Measurements from ENCODE around the gene HSBP1L1. TPM values are rescaled to one million over a fixed set of nuclear protein-coding genes. Genes with fewer than 3 reads are reported as not detected.
"Not testable (repeated sequence)": the region's sequence is repeated elsewhere in the genome, so short reads cannot be mapped to it uniquely, and the experiment has no call there.

Gene HSBP1L1
- total RNA-seq, 3 donors from 2014 or later, result 33.8 to 73.7 (median 68.4) TPM

GRCh38 chr18:80004600-80005342 lies 40.3 kb downstream of the HSBP1L1 start:
- no peaks in the 10 kb centered on the region for H3K36me3 ChIP-seq (ENCODE audit: low read depth)
- no peak for DNase-seq
- H3K4me1 ChIP-seq (ENCODE audit: low read depth), result no peaks in the 10 kb centered on the region
- intact Hi-C loops (cut with DNase I, micrococcal nuclease), result no loop called here
- no peak for ATAC-seq
- peaks cover 24% of the 10 kb centered on the region for H3K9me3 ChIP-seq
- no peak overlapping the region for H3K4me3 ChIP-seq
- TF ChIP-seq CTCF (IDR thresholded peaks at IDR 0.05), result no peak

- ATAC-seq (no peak), DNase-seq (no peak)
- intact Hi-C loops (cut with DNase I, micrococcal nuclease), result no loop called here
- Histone ChIP-seq H3K9me3 (peaks cover 16% of the 10 kb centered on the region), H3K4me1 (ENCODE audit: low read depth) (no peaks in the 10 kb centered on the region), H3K4me3 (no peak overlapping the region), H3K36me3 (ENCODE audit: low read depth) (no peaks in the 10 kb centered on the region)
- no peak for TF ChIP-seq CTCF (IDR thresholded peaks at IDR 0.05)
Measured at GRCh38 chr18:80006724-80007123, 42.3 kb downstream of the HSBP1L1 start.

- ATAC-seq (peak; percentile 56), DNase-seq (peak; percentile 34 to 63 (median 38))
- H3K4me3 ChIP-seq, result no peak overlapping the region
- TF ChIP-seq CTCF (IDR thresholded peaks at IDR 0.05), result no peak
- intact Hi-C loops (cut with DNase I, micrococcal nuclease), result no loop called here
- no peaks in the 10 kb centered on the region for H3K36me3 ChIP-seq (ENCODE audit: low read depth)
- no peaks in the 10 kb centered on the region for H3K4me1 ChIP-seq (ENCODE audit: low read depth)
- peaks cover 42% of the 10 kb centered on the region for H3K9me3 ChIP-seq
Measured at GRCh38 chr18:80009661-80010550, 45.5 kb downstream of the HSBP1L1 start.

- Histone ChIP-seq H3K4me3 (no peak overlapping the region), H3K4me1 (ENCODE audit: low read depth) (no peaks in the 10 kb centered on the region), H3K36me3 (ENCODE audit: low read depth) (no peaks in the 10 kb centered on the region), H3K9me3 (peaks cover 43% of the 10 kb centered on the region)
- no peak for TF ChIP-seq CTCF (IDR thresholded peaks at IDR 0.05)
- no peak for ATAC-seq
- DNase-seq, result no peak
- intact Hi-C loops (cut with DNase I, micrococcal nuclease), result no loop called here
Measured at GRCh38 chr18:80010551-80010906, 46.1 kb downstream of the HSBP1L1 start.

GRCh38 chr18:80011496-80012137 lies 47.2 kb downstream of the HSBP1L1 start:
- H3K4me3 ChIP-seq; intact Hi-C loops (cut with DNase I, micrococcal nuclease); ATAC-seq; DNase-seq; H3K36me3 ChIP-seq (ENCODE audit: low read depth); H3K4me1 ChIP-seq (ENCODE audit: low read depth): not testable (repeated sequence)
- peaks cover 42% of the 10 kb centered on the region for H3K9me3 ChIP-seq
